Tibial artery (tissue), 4 donors: ENCODE data around the gene MUTYH.

Source experiments
- DNase-seq, 2 donors: peaks; one replicate each; pipeline ENCODE4 v3.0.0-alpha.2; 2019
- H3K27ac ChIP-seq, 2 donors: fragments of 200-600 bp; sonication (generic) in 1 of 2; 1 replicate in 1 of 2; 2 replicates in 1 of 2; pipeline ENCODE4 v1.5.1; 2018 to 2019; ENCODE audit warnings: mild to moderate bottlenecking in 1 of 2
- H3K27me3 ChIP-seq, 2 donors: fragments of 200-600 bp; sonication (generic) in 1 of 2; one replicate each; pipeline versions ENCODE4 v1.5.1 to v1.6.0; 2016 to 2019
- H3K36me3 ChIP-seq, 3 donors: fragments of 200-600 bp; sonication (generic) in 2 of 3; one replicate each; pipeline ENCODE4 v1.5.1; 2016 to 2019; ENCODE audit warnings: mild to moderate bottlenecking in 2 of 3
- H3K4me1 ChIP-seq, 4 donors: fragments of 200-600 bp; sonication (generic) in 2 of 4; 1 replicate in 3 of 4; 2 replicates in 1 of 4; pipeline ENCODE4 v1.5.1; 2016 to 2019
- H3K4me3 ChIP-seq, 2 donors: fragments of 200-600 bp; sonication (generic) in 1 of 2; 1 replicate in 1 of 2; 2 replicates in 1 of 2; pipeline ENCODE4 v1.5.1; 2018 to 2019; ENCODE audit warnings: mild to moderate bottlenecking in 2 of 2
- H3K9me3 ChIP-seq, 3 donors: fragments of 200-600 bp; sonication (generic) in 1 of 3; one replicate each; pipeline ENCODE4 v1.5.1; 2016 to 2019
- intact Hi-C: fragments of 100-400 bp; cut with DNase I; formaldehyde crosslinking; loops from one replicate; pipeline ENCODE4 v1.15.0; 2023; ENCODE audit warnings: low total_unique reads
- TF ChIP-seq, protein P1 (sequence below), 2 experiments: fragments of 200-600 bp in 1 of 2; fragments of 450-650 bp in 1 of 2; IDR thresholded peaks; one replicate each; pipeline ENCODE4 v1.5.1; 2017 to 2019; ENCODE audit warnings: antibody characterized with exemption in 2 of 2, mild to moderate bottlenecking in 1 of 2, moderate library complexity in 1 of 2

Gene MUTYH

DNA sequence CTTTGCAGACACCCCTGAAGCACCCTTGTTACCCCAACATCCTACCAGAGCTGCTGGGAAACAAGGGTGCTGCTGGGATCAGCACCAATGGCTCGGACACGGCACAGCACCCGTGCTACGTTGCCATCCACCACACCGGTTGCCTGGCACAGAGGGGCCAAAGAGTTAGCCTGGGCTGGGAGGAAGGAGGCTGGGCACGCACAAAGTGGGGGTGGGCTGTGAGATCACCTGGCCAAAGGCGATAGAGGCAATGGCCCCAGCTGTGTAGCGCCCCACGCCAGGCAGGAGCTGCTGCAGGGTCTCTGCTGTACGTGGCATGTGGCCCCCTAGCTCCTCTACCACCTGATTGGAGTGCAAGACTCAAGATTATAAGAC lies 7.9 kb downstream of the MUTYH start:
- H3K4me3 ChIP-seq: no peak overlapping the region
- H3K9me3 ChIP-seq: no peaks in the 10 kb centered on the region
- peaks cover 55 to 61% (median 59%) of the 10 kb centered on the region in 3 donors for H3K36me3 ChIP-seq
- H3K27me3 ChIP-seq: no peaks in the 10 kb centered on the region
- peaks cover 0 to 7% (median 3%) of the 10 kb centered on the region in 4 donors for H3K4me1 ChIP-seq
- no peak overlapping the region for H3K27ac ChIP-seq
- DNase-seq: no peak
- TF ChIP-seq, protein P1, sequence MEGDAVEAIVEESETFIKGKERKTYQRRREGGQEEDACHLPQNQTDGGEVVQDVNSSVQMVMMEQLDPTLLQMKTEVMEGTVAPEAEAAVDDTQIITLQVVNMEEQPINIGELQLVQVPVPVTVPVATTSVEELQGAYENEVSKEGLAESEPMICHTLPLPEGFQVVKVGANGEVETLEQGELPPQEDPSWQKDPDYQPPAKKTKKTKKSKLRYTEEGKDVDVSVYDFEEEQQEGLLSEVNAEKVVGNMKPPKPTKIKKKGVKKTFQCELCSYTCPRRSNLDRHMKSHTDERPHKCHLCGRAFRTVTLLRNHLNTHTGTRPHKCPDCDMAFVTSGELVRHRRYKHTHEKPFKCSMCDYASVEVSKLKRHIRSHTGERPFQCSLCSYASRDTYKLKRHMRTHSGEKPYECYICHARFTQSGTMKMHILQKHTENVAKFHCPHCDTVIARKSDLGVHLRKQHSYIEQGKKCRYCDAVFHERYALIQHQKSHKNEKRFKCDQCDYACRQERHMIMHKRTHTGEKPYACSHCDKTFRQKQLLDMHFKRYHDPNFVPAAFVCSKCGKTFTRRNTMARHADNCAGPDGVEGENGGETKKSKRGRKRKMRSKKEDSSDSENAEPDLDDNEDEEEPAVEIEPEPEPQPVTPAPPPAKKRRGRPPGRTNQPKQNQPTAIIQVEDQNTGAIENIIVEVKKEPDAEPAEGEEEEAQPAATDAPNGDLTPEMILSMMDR (IDR thresholded peaks at IDR 0.05): no peak
- intact Hi-C loops: no loop called here

- Histone ChIP-seq H3K9me3 (no peaks in the 10 kb centered on the region), H3K36me3 (peaks cover 55 to 61% (median 59%) of the 10 kb centered on the region in 3 donors), H3K27me3 (no peaks in the 10 kb centered on the region), H3K27ac (no peak overlapping the region), H3K4me3 (no peak overlapping the region), H3K4me1 (peaks cover 0 to 13% (median 10%) of the 10 kb centered on the region in 4 donors)
- intact Hi-C loops: no loop called here
- DNase-seq: no peak
- TF ChIP-seq, protein P1 (IDR thresholded peaks at IDR 0.05): no peak
Measured at GRCh38 chr1:45331436-45332345, 8.5 kb downstream of the MUTYH start.

GRCh38 chr1:45329445-45329844 lies 10.8 kb downstream of the MUTYH start:
- TF ChIP-seq, protein P1 (IDR thresholded peaks at IDR 0.05): no peak

GRCh38 chr1:45328680-45329079 lies 11.6 kb downstream of the MUTYH start:
- Histone ChIP-seq H3K36me3 (peaks cover 47 to 51% (median 49%) of the 10 kb centered on the region in 3 donors), H3K9me3 (no peaks in the 10 kb centered on the region), H3K27me3 (no peaks in the 10 kb centered on the region), H3K4me1 (peaks cover 0 to 17% (median 11%) of the 10 kb centered on the region in 4 donors), H3K4me3 (no peak overlapping the region), H3K27ac (no peak overlapping the region)
- no peak for DNase-seq
- intact Hi-C loops: no loop called here
- TF ChIP-seq, protein P1 (IDR thresholded peaks at IDR 0.05): no peak

More at GRCh38 chr1:45329445-45329844, 10.8 kb downstream of the MUTYH start:
- Histone ChIP-seq H3K36me3 (peaks cover 54 to 59% (median 56%) of the 10 kb centered on the region in 3 donors), H3K4me1 (peaks cover 0 to 17% (median 11%) of the 10 kb centered on the region in 4 donors), H3K27me3 (no peaks in the 10 kb centered on the region), H3K27ac (no peak overlapping the region), H3K4me3 (no peak overlapping the region), H3K9me3 (no peaks in the 10 kb centered on the region)
- intact Hi-C loops: no loop called here
- no peak for DNase-seq

GRCh38 chr1:45327644-45328515 lies 12.4 kb downstream of the MUTYH start:
- TF ChIP-seq, protein P1 (IDR thresholded peaks at IDR 0.05): no peak
- H3K27ac ChIP-seq: no peak overlapping the region
- peak overlapping the region in 1 of 2 donors; percentile 59 for H3K4me3 ChIP-seq

More at GRCh38 chr1:45327644-45328515, 12.4 kb downstream of the MUTYH start:
- Histone ChIP-seq H3K36me3 (peaks cover 39 to 43% (median 41%) of the 10 kb centered on the region in 3 donors), H3K4me1 (peaks cover 0 to 17% (median 11%) of the 10 kb centered on the region in 4 donors), H3K9me3 (no peaks in the 10 kb centered on the region), H3K27me3 (no peaks in the 10 kb centered on the region)
- DNase-seq: no peak
- intact Hi-C loops: no loop called here
